Measurements from ENCODE around the gene SYT12.

DNA sequence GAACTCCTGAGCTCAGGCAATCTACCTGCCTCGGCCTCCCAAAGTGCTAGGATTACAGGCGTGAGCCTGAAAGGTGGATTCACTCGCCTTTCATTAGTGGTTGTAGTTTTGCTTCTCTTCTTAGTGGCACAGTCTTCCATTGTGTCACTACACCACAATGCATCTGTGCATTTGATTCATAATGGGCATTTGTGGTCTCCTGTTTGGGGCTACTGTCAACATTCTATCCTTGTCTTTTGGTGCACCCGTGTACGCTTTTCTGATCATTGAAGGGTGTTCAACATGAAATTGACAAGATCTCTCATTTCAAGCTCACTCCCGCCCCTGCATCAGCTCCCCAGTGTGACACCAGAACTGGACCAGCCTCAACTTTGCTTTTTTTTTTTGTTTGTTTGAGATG lies 2.0 kb upstream of the SYT12 start:
- TF ChIP-seq, protein P1, sequence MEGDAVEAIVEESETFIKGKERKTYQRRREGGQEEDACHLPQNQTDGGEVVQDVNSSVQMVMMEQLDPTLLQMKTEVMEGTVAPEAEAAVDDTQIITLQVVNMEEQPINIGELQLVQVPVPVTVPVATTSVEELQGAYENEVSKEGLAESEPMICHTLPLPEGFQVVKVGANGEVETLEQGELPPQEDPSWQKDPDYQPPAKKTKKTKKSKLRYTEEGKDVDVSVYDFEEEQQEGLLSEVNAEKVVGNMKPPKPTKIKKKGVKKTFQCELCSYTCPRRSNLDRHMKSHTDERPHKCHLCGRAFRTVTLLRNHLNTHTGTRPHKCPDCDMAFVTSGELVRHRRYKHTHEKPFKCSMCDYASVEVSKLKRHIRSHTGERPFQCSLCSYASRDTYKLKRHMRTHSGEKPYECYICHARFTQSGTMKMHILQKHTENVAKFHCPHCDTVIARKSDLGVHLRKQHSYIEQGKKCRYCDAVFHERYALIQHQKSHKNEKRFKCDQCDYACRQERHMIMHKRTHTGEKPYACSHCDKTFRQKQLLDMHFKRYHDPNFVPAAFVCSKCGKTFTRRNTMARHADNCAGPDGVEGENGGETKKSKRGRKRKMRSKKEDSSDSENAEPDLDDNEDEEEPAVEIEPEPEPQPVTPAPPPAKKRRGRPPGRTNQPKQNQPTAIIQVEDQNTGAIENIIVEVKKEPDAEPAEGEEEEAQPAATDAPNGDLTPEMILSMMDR (IDR thresholded peaks at IDR 0.05 in 8 of 11, conservative IDR thresholded peaks at IDR 0.05 in 3 of 11), result no peak
- no peak for TF ChIP-seq POLR2A (IDR thresholded peaks at IDR 0.05)
- TF ChIP-seq POLR2AphosphoS5 (IDR thresholded peaks at IDR 0.05), result no peak
